ENCODE results near the gene UCK2.

The UCK2 gene

DNA sequence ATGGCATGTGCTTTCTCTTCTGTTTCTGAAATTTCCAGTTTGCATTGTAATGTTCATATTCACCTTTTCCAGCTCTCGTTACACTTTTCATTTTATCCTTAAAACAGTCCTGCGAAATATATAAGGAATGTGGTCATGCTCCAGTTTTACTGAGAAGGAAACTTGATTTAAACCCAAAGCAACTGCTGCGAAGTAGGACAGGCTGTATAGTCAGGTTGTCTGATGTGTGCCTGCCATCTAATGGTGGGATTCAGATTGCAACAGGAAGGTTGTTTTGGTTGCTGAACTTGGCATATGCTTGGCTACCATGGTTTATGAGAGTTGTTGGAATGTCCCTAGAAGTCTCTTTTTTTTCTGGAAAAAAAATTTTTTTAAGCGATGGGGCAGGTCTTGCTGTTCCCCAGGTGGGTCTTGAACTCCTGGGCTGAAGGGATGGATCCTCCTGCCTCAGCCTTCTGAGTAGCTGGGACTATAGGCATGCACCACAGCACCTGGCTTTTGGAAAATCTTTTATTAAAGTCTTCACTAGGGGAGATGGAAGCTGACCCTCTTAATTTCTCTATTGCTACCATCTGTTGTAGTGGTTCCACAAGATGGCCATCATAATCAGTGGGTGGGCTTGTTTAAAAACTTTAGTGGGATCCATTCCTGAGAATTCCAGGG lies 86.9 kb downstream of the UCK2 start (continued):
- TF ChIP-seq, protein P1, sequence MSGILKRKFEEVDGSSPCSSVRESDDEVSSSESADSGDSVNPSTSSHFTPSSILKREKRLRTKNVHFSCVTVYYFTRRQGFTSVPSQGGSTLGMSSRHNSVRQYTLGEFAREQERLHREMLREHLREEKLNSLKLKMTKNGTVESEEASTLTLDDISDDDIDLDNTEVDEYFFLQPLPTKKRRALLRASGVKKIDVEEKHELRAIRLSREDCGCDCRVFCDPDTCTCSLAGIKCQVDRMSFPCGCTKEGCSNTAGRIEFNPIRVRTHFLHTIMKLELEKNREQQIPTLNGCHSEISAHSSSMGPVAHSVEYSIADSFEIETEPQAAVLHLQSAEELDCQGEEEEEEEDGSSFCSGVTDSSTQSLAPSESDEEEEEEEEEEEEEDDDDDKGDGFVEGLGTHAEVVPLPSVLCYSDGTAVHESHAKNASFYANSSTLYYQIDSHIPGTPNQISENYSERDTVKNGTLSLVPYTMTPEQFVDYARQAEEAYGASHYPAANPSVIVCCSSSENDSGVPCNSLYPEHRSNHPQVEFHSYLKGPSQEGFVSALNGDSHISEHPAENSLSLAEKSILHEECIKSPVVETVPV (CRISPR knock-in tag; IDR thresholded peaks at IDR 0.05) = no peak
- no peak for TF ChIP-seq ARNTL (CRISPR knock-in tag; IDR thresholded peaks at IDR 0.05; ENCODE audit: borderline replicate concordance, low read depth)
- no peak for TF ChIP-seq SNAI2 (CRISPR knock-in tag; IDR thresholded peaks at IDR 0.05)

DNA sequence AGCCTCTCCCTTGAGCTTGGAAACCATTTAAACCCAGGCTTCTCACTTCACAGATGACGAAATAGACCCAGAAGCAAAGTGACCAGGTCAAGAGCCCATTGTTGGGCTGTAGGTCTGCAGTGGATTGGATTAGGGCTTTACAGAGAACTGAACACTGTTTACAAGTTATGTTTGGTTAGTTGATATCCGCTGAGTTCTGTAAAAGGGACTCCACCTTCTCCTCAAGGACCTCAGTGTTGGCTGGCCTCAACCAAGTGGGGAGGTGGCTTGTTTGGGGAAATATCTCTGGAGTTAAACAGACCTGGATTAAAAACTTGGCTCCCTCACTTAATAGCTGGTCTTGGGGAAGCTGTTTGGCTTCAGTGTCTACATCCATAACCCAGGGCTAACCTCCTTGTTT lies 88.1 kb downstream of the UCK2 start:
- no peak for ATAC-seq
- TF ChIP-seq ESRRG (CRISPR knock-in tag; IDR thresholded peaks at IDR 0.05) (no peak), PPARA (CRISPR knock-in tag; IDR thresholded peaks at IDR 0.05; ENCODE audit: borderline replicate concordance) (no peak), SNAI2 (CRISPR knock-in tag; IDR thresholded peaks at IDR 0.05) (no peak), ZNF8 (CRISPR knock-in tag; IDR thresholded peaks at IDR 0.05) (no peak), ARNTL (CRISPR knock-in tag; IDR thresholded peaks at IDR 0.05; ENCODE audit: borderline replicate concordance, low read depth) (no peak), TSHZ2 (CRISPR knock-in tag; IDR thresholded peaks at IDR 0.05) (no peak), GLIS3 (CRISPR knock-in tag; IDR thresholded peaks at IDR 0.05) (no peak), RARB (CRISPR knock-in tag; IDR thresholded peaks at IDR 0.05) (no peak), ZNF565 (CRISPR knock-in tag; conservative IDR thresholded peaks at IDR 0.05; ENCODE audit: low read depth) (no peak), ZFP3 (CRISPR knock-in tag; IDR thresholded peaks at IDR 0.05) (no peak)

DNA sequence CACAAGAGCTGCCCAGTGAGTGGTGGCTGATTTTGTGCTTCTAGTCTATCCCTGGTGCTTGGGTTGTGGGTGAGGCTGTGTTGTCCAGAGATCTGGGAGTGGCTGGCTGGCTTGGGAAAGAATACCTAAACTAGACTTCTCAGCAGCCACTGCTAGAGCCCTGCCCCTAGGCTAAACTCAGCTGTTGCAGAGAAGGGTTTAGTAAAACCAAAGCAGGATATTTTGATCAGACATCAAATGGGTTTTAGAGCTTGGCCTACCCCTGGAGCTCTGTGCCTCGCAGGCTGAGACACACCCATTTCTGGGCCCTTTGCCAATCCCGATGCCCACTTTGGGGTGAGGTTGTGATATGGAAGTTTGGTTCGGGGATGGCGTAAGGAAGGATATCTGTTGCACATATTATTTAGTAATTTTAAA lies 88.5 kb downstream of the UCK2 start:
- TF ChIP-seq SNAI2 (CRISPR knock-in tag; IDR thresholded peaks at IDR 0.05) (no peak), RARB (CRISPR knock-in tag; IDR thresholded peaks at IDR 0.05) (no peak), ZFP30 (CRISPR knock-in tag; IDR thresholded peaks at IDR 0.05) (no peak), ARNTL (CRISPR knock-in tag; IDR thresholded peaks at IDR 0.05; ENCODE audit: borderline replicate concordance, low read depth) (no peak)

GRCh38 chr1:165917166-165917565 lies 89.8 kb downstream of the UCK2 start:
- TF ChIP-seq CSDC2 (CRISPR knock-in tag; IDR thresholded peaks at IDR 0.05) (no peak), GLIS3 (CRISPR knock-in tag; IDR thresholded peaks at IDR 0.05) (no peak), TSHZ2 (CRISPR knock-in tag; IDR thresholded peaks at IDR 0.05) (no peak), ZNF8 (CRISPR knock-in tag; IDR thresholded peaks at IDR 0.05) (no peak), ZFP30 (CRISPR knock-in tag; IDR thresholded peaks at IDR 0.05) (no peak), ZC3H10 (CRISPR knock-in tag; IDR thresholded peaks at IDR 0.05) (no peak)
- TF ChIP-seq, protein P2, sequence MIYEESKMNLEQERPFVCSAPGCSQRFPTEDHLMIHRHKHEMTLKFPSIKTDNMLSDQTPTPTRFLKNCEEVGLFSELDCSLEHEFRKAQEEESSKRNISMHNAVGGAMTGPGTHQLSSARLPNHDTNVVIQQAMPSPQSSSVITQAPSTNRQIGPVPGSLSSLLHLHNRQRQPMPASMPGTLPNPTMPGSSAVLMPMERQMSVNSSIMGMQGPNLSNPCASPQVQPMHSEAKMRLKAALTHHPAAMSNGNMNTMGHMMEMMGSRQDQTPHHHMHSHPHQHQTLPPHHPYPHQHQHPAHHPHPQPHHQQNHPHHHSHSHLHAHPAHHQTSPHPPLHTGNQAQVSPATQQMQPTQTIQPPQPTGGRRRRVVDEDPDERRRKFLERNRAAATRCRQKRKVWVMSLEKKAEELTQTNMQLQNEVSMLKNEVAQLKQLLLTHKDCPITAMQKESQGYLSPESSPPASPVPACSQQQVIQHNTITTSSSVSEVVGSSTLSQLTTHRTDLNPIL (CRISPR knock-in tag; IDR thresholded peaks at IDR 0.05; ENCODE audit: low read depth) = no peak
- ATAC-seq = no peak

More for the DNA sequence above, 88.5 kb downstream of the UCK2 start:
- no peak for ATAC-seq

DNA sequence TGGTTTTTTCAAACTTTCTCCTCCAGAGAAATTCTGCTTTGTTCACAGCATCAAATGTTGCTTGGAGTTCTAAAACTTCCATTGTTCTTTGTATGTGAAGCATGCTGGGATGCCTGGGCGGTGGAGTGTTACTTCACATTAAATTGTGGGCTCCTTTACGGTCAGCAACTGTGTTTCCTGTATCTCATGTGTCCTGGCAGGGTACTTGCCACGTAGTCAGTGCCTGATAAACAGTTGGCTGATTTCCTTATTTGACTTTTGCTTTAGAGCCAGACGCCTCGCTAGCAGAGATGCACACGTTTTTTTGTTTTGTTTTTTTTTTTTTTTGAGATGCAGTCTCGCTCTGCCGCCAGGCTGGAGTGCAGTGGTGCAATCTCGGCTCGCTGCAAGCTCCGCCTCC lies 96.7 kb downstream of the UCK2 start:
- no peak for ATAC-seq
- TF ChIP-seq ARNTL (CRISPR knock-in tag; IDR thresholded peaks at IDR 0.05; ENCODE audit: borderline replicate concordance, low read depth) (no peak), ZNF70 (CRISPR knock-in tag; IDR thresholded peaks at IDR 0.05) (no peak), ZFP30 (CRISPR knock-in tag; IDR thresholded peaks at IDR 0.05) (no peak), ISL1 (CRISPR knock-in tag; IDR thresholded peaks at IDR 0.05) (no peak), POU6F1 (CRISPR knock-in tag; IDR thresholded peaks at IDR 0.05; ENCODE audit: borderline replicate concordance, low read depth) (no peak), TSHZ2 (CRISPR knock-in tag; IDR thresholded peaks at IDR 0.05) (no peak), ZNF8 (CRISPR knock-in tag; IDR thresholded peaks at IDR 0.05) (no peak), ZNF565 (CRISPR knock-in tag; conservative IDR thresholded peaks at IDR 0.05; ENCODE audit: low read depth) (no peak), TCF4 (CRISPR knock-in tag; IDR thresholded peaks at IDR 0.05; ENCODE audit: borderline replicate concordance) (no peak), GLIS3 (CRISPR knock-in tag; IDR thresholded peaks at IDR 0.05) (no peak), ESRRG (CRISPR knock-in tag; IDR thresholded peaks at IDR 0.05) (no peak), ZC3H10 (CRISPR knock-in tag; IDR thresholded peaks at IDR 0.05) (no peak)
